HG03066 (cell line): ENCODE measurements around the gene NPLOC4.

ENCODE experiments used
- ATAC-seq: cut with Tn5 transposase; IDR thresholded peaks from one replicate; pipeline ENCODE4 v1.9.1; 2021; ENCODE audit warnings: low read depth; ENCODE audit not compliant: unreplicated experiment

The NPLOC4 gene

GRCh38 chr17:81570964-81571363, 65.9 kb downstream of the NPLOC4 start:
- ATAC-seq: no peak

- ATAC-seq: no peak
Measured at GRCh38 chr17:81569986-81570514, 66.9 kb downstream of the NPLOC4 start.

GRCh38 chr17:81568416-81568815, 68.5 kb downstream of the NPLOC4 start:
- no peak for ATAC-seq

- no peak for ATAC-seq
Measured at GRCh38 chr17:81567191-81567590, 69.7 kb downstream of the NPLOC4 start.

- no peak for ATAC-seq
Measured at GRCh38 chr17:81566461-81567126, 70.3 kb downstream of the NPLOC4 start.

- no peak for ATAC-seq
Measured at GRCh38 chr17:81565231-81565630, 71.7 kb downstream of the NPLOC4 start.

GRCh38 chr17:81564778-81565177, 72.1 kb downstream of the NPLOC4 start:
- ATAC-seq: no peak

- ATAC-seq: no peak
Measured at GRCh38 chr17:81563861-81564586, 72.9 kb downstream of the NPLOC4 start.

GRCh38 chr17:81561494-81561885, 75.4 kb downstream of the NPLOC4 start:
- no peak for ATAC-seq

GRCh38 chr17:81558941-81559806, 77.7 kb downstream of the NPLOC4 start:
- no peak for ATAC-seq

- ATAC-seq: no peak
Measured at GRCh38 chr17:81558115-81558468, 78.8 kb downstream of the NPLOC4 start.

- no peak for ATAC-seq
Measured at GRCh38 chr17:81557276-81558114, 79.4 kb downstream of the NPLOC4 start.

- no peak for ATAC-seq
Measured at GRCh38 chr17:81556863-81557262, 80.0 kb downstream of the NPLOC4 start.

GRCh38 chr17:81556175-81556691, 80.7 kb downstream of the NPLOC4 start:
- ATAC-seq: no peak

- no peak for ATAC-seq
Measured at GRCh38 chr17:81553616-81554181, 83.2 kb downstream of the NPLOC4 start.

- ATAC-seq: peak; percentile 30
Measured at GRCh38 chr17:81553018-81553615, 83.8 kb downstream of the NPLOC4 start.

- ATAC-seq: peak; percentile 40
Measured at GRCh38 chr17:81552244-81553017, 84.5 kb downstream of the NPLOC4 start, which contains the start of gene FAAP100. TSS of gene FAAP100 (minus strand) at chr17:81552353. CDS start at chr17:81552330, 23 bp downstream.

- ATAC-seq: peak; percentile 3
Measured at GRCh38 chr17:81551458-81552243, 85.3 kb downstream of the NPLOC4 start.
